Measurements from ENCODE around the gene PLPPR5. TPM values are rescaled to one million over a fixed set of nuclear protein-coding genes. Genes with fewer than 3 reads are reported as not detected.

PLPPR5 gene
- total RNA-seq, 1 experiment from 2014 or later = not detected

- peaks cover 3% of the 10 kb centered on the region for H3K27me3 Mint-ChIP-seq (ENCODE audit: insufficient read depth, unreplicated experiment)
- no peaks in the 10 kb centered on the region for H3K36me3 Mint-ChIP-seq (ENCODE audit: insufficient read depth, unreplicated experiment)
- Histone ChIP-seq H3K9me3 (no peaks in the 10 kb centered on the region), H3K4me1 (no peaks in the 10 kb centered on the region), H3K27me3 (replicated peaks; ENCODE audit: control insufficient read depth, insufficient read depth, low read length) (no peaks in the 10 kb centered on the region), H3K4me3 (ENCODE audit: low read depth, low read length) (no peak overlapping the region), H3K36me3 (ENCODE audit: control insufficient read depth, insufficient read depth, low read length) (no peaks in the 10 kb centered on the region)
- no peaks in the 10 kb centered on the region for H3K4me1 Mint-ChIP-seq (ENCODE audit: low read depth, unreplicated experiment)
- ChIA-PET POLR2A (no interaction called here), CTCF (no interaction called here)
- DNase-seq = no peak
- no TSS peak for BruUV-seq (replicated peaks)
- H3K27ac Mint-ChIP-seq (ENCODE audit: unreplicated experiment) = no peak overlapping the region
- intact Hi-C loops (cut with micrococcal nuclease; ENCODE audit: unreplicated experiment) = no loop called here
- no peak for TF ChIP-seq CTCF (IDR thresholded peaks at IDR 0.05; ENCODE audit: insufficient read depth in 1 of 2, low read depth in 1 of 2, low read length in 1 of 2, severe bottlenecking in 1 of 2, unreplicated experiment in 1 of 2)
- no peak overlapping the region for H3K4me3 Mint-ChIP-seq (ENCODE audit: unreplicated experiment)
- no peaks in the 10 kb centered on the region for H3K9me3 Mint-ChIP-seq (ENCODE audit: unreplicated experiment)
Observed at GRCh38 chr1:98981917-98982513, 22.6 kb downstream of the PLPPR5 start.

DNA sequence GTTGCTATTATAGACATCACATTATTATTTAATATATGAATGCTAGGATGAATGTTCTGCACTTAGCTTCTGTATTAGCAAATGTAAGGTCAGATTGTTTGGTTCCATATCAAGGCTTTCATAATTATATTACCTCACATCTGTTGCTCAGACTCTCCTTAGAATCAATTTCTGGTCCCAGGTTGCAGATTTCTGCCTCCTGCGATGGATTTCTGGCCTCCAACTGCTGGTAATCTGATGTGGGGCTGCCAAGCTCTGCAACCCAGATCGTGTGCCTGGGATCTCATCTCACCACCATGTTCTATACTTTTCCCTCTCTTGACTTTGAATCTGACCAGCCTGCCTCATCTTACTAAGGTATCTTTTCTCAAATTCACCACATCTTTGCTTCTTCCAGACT, 25.2 kb downstream of the PLPPR5 start:
- intact Hi-C loops (cut with micrococcal nuclease; ENCODE audit: unreplicated experiment) = no loop called here
- H3K27me3 Mint-ChIP-seq (ENCODE audit: insufficient read depth, unreplicated experiment) = peaks cover 3% of the 10 kb centered on the region
- BruUV-seq (replicated peaks) = no TSS peak
- no peaks in the 10 kb centered on the region for H3K36me3 Mint-ChIP-seq (ENCODE audit: insufficient read depth, unreplicated experiment)
- no peaks in the 10 kb centered on the region for H3K4me1 Mint-ChIP-seq (ENCODE audit: low read depth, unreplicated experiment)
- no peak for TF ChIP-seq CTCF (IDR thresholded peaks at IDR 0.05; ENCODE audit: insufficient read depth in 1 of 2, low read depth in 1 of 2, low read length in 1 of 2, severe bottlenecking in 1 of 2, unreplicated experiment in 1 of 2)
- CTCF ChIA-PET = no interaction called here
- Histone ChIP-seq H3K9me3 (no peaks in the 10 kb centered on the region), H3K4me1 (no peaks in the 10 kb centered on the region), H3K36me3 (ENCODE audit: control insufficient read depth, insufficient read depth, low read length) (no peaks in the 10 kb centered on the region), H3K4me3 (ENCODE audit: low read depth, low read length) (no peak overlapping the region), H3K27me3 (replicated peaks; ENCODE audit: control insufficient read depth, insufficient read depth, low read length) (no peaks in the 10 kb centered on the region)
- no peak for DNase-seq
- H3K4me3 Mint-ChIP-seq (ENCODE audit: unreplicated experiment) = no peak overlapping the region
- H3K9me3 Mint-ChIP-seq (ENCODE audit: unreplicated experiment) = no peaks in the 10 kb centered on the region
- POLR2A ChIA-PET = interaction anchor here (0.5 kb wide), 1 partner anchor 46 kb away, joined by 5 read pairs; no protein-coding TSS in a partner anchor
- no peak overlapping the region for H3K27ac Mint-ChIP-seq (ENCODE audit: unreplicated experiment)

DNA sequence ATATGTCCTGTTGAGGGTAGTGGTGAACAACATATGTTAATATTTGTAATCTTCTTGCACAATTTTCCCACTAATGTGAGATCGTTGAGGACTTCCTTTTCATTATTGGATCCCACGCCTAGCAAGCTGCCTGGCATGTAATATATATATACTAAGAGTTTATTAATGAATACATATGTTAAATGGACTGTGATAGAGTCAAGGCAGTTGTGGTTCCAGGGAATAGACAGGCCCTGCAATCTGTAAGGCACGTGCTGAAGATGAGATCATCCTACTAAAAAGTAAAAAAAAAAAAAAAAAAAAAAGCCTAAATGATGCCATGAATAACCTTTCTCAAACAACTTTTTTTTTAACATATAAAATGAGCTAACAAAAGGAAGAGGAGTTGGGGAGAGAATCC, 28.9 kb downstream of the PLPPR5 start:
- Mint-ChIP-seq H3K4me1 (ENCODE audit: low read depth, unreplicated experiment) (peaks cover 12% of the 10 kb centered on the region), H3K4me3 (ENCODE audit: unreplicated experiment) (no peak overlapping the region), H3K9me3 (ENCODE audit: unreplicated experiment) (no peaks in the 10 kb centered on the region), H3K27me3 (ENCODE audit: insufficient read depth, unreplicated experiment) (peaks cover 5% of the 10 kb centered on the region), H3K36me3 (ENCODE audit: insufficient read depth, unreplicated experiment) (no peaks in the 10 kb centered on the region), H3K27ac (ENCODE audit: unreplicated experiment) (no peak overlapping the region)
- Histone ChIP-seq H3K4me3 (ENCODE audit: low read depth, low read length) (no peak overlapping the region), H3K27me3 (replicated peaks; ENCODE audit: control insufficient read depth, insufficient read depth, low read length) (no peaks in the 10 kb centered on the region), H3K4me1 (no peaks in the 10 kb centered on the region), H3K9me3 (no peaks in the 10 kb centered on the region), H3K36me3 (ENCODE audit: control insufficient read depth, insufficient read depth, low read length) (no peaks in the 10 kb centered on the region)
- no peak for TF ChIP-seq CTCF (IDR thresholded peaks at IDR 0.05; ENCODE audit: insufficient read depth in 1 of 2, low read depth in 1 of 2, low read length in 1 of 2, severe bottlenecking in 1 of 2, unreplicated experiment in 1 of 2)
- no peak for DNase-seq
- ChIA-PET POLR2A (no interaction called here), CTCF (no interaction called here)
- BruUV-seq (replicated peaks) = no TSS peak
- intact Hi-C loops (cut with micrococcal nuclease; ENCODE audit: unreplicated experiment) = no loop called here

Data from Caco-2 (cell line).